ENCODE results near the gene DUSP28.
A peak's percentile ranks its signal among the peaks of the same experiment; 100 is the strongest.
"Not testable (repeated sequence)": the region's sequence is repeated elsewhere in the genome, so short reads cannot be mapped to it uniquely, and the experiment has no call there.

Gene DUSP28

GRCh38 chr2:240560084-240560479, at the start of gene DUSP28:
Gene DUSP28 (plus strand): TSS chr2:240560357. CDS start chr2:240560685, 328 bp downstream.
- peak; percentile 74 to 96 for DNase-seq

DNA sequence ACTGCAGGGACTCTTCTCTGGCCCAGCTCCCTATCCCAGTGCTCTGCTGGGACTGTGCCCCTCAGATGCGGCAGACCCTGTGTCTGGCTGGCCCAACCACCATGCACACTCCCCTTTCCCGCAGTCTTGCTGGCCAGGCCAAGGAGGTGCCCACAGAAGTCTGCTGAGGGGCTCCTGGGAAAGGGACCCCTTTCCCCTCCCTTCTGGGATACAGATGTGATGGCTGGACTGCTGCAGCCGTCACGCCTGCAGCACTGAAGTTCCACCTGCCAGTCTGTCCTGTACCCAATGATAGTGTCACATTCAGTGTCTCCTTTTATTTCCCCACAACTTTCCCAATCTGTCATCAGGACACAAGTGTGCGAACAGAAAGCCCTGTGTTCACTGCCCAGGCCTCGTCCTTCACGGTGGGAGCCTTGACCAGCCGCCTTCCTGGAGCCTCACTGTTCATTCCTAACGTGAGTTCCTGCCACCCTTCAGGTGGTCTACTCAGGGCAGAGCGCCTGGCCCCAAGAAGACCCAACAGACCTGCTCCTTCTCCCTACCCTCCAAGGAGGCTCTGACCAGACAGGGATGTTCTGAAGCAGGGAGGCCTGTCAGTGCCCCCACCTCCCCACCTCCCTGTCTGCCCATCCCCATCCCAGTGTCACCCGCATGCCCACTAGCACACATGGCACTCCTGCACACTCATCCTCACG, 49.5 kb upstream of the DUSP28 start:
- DNase-seq: no peak

DNA sequence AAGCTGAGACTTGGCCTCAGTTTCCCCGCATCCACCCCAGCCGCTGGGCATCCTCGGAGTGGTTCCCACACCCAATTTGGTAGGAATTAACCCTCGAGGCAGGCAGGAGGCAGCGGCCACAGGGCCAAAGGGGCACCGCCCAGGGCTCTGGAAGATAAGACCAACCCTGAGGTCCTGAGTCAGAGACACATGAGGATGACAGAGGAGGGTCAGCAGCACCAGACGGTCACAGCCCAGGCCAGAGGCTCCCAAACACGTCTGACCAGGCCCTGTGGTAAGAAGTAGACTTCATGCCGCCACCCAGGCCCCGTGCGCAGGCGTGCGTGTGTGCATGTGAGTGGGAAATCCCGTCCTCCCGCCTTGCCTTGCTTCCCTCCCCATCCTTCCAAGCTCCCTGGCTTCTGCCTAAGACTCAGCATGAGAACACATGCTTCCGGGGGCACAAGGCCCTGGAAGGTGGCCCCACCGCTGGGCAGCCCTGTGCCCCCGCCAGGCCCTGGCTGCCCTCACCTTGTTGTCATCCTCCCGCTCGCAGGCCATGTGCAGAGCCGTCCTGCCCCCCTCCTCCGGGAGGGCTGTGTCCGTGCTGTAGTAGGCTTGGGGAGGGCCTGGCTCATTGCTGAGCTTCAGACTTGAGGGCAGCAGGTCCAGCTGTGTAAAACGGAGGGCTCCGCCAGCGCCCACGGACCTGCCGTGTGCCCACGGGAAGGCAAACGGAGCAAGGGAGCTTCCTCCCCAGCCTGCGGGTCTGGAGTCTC, 48.6 kb upstream of the DUSP28 start:
- DNase-seq: no peak

DNA sequence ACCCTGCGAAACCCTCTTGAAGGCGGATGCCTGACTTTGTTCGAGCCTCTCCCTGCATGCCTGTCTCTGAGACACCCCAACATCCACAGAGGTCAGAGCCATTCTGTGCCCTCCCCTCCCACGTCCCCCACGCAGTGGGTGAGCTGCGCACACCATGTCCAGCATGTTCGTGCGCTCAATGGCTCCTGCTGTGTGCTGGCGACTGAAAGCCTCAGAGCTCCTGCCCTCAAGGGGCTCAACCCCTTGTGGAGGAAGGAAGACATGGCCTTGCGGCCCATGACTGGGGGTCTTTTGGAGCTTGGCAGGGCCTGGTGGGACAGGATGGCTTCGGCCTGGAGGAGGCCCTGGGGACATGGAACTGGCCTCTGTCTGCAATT, 48.1 kb upstream of the DUSP28 start:
- no peak for DNase-seq

DNA sequence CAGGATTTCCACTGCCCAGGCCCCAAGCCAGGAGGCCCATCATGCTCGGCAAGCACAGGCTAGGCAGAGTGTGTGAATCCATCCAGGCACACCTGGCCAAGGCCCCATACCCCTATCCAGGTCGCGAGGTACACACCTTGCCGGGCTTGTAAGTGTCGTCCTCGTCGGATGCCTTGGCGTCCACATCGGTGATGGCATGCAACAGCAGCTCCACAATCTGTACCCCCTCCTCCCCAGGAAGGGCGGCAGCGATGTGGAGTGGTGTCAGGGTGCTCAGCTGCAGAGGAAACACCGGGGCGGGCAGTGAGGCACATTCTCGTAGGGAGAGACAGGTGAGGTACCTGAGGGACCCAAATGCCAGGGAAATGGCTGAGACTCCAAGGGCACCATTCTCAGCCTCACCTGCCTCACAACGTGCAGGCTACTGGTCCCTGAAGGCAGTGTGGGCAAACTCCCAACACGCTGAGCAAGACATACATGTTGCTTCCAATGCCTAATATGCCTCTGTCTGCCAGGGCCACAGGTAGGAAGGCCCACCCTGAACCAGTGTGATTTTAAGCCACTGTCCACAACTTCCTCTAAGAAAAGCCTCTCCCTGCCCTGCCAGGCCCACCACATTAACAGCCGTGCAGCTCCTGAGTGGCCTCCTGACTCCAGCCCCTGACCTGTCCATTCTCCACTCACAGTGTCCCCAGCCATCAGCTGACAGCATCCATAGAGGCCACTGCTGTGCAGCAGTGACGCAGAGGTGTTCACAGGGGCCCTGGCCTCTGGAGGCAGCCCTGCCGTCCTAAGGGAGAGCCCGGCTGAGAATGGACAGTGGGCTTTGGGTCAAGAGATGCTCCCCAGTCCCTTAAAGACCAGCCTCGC, 47.3 kb upstream of the DUSP28 start:
- DNase-seq: no peak

DNA sequence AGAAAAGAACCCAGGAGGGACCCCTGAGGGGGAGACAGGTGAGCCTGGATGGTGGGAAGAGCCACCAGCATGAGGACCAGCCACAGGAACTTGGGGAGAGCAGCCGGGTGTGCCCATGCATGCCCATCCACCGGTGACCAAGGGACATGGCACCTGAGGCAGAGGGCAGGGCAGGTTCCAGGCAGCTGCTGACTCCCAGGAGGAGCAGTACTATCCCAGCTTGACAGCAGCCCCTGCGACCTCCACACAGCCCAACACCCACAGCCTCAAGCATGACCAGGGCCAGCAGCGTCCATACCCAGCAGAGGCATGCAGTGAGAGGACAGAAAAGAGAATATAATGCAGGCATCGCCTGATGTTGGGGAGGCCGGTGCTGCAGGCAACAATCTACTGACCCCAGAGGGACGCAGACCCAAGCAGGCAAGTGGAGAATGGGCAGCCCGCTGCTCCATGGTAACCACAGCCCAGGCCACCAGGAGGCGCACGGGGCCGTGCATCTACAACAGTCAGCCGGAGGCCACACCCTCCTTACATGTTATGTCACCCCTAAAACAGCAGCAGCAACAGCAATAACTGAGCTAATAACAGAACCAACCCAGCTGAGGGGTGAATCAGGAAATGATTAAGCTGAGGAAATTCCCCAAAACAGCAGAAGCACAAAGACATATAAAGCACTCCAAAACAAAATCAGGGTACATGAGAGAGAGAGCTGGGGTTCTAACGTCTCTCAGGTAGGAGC, 46.4 kb upstream of the DUSP28 start:
- peak; percentile 44 to 87 for DNase-seq

- DNase-seq: no peak
Measured at GRCh38 chr2:240514631-240515030, 45.5 kb upstream of the DUSP28 start.

DNA sequence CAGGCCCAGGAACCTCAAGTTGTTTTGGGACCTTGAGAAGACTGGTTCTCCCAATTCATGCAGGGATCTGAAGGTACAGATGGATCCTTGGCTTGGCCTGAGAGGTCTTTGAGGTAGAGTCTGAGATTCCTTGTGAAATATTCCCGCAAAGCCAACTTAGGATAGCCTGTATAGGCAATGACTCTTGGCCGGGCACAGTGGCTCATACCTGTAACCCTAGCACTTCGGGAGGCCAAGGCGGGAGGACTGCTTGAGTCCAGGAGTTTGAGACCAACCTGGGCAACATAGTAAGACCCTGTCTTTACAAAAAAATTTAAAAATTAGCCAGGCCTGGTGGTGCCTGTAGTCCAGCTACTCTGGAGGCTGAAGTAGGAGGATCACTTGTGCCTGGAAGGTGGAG, 42.8 kb upstream of the DUSP28 start:
- DNase-seq: no peak

DNA sequence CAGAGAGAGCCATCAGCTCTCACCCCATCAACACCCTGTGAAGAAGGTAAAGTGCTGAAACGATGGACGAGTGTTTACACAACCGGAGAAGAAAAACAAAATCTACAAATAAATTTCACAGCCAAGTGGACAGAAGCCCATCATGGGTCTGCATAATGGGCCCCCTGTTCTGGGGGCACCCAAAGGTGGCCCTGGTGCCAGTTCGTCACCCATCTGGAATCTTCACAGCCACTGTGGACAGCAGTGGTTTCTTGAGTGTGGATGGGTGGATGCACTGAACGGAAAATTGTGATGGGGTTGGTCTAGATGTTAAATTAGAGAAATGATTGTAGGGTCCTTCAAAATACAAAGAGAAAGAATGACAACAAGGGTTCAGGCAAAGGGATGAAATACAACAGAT, 41.2 kb upstream of the DUSP28 start:
- no peak for DNase-seq

- no peak for DNase-seq
Measured at GRCh38 chr2:240519396-240520129, 40.6 kb upstream of the DUSP28 start.

- no peak for DNase-seq
Measured at GRCh38 chr2:240520130-240520973, 39.8 kb upstream of the DUSP28 start.

GRCh38 chr2:240520974-240521350, 39.2 kb upstream of the DUSP28 start:
- no peak for DNase-seq

DNA sequence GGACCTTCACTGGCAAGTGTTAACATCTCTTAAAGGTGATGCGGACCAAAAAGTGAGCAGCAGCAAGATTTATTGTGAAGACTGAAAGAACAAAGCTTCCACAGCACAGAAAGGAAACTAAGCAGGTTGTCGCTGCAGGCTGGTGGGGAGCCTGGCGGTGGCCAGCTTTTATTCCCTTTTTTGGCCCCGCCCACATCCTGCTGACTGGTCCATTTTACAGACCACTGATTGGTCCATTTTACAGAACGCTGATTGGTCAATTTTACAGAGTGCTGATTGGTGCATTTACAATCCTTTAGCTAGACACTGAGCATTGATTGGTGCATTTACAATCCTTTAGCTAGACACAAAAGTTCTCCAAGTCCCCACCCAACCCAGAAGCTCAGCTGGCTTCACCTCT, 38.3 kb upstream of the DUSP28 start:
- not testable (repeated sequence) for DNase-seq

DNA sequence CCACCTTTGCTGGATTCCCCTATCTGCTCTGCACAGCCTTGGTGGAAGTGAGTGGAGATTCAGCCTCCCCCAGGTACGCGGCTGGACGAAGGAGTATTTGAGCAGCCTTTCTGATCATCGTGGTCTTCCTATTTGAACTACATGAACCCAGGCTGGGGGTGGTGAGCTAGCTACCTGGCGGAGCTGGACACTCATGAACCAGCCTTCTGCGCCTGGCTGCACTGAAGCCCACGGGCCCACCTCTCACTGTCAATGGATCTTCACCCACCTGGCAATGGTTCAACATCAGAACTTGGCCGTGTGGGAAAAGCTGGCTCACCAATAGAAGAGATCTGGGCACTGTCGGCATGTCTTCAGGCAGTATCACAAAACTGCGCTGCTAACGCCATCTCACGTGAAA, 37.8 kb upstream of the DUSP28 start:
- no peak for DNase-seq

DNA sequence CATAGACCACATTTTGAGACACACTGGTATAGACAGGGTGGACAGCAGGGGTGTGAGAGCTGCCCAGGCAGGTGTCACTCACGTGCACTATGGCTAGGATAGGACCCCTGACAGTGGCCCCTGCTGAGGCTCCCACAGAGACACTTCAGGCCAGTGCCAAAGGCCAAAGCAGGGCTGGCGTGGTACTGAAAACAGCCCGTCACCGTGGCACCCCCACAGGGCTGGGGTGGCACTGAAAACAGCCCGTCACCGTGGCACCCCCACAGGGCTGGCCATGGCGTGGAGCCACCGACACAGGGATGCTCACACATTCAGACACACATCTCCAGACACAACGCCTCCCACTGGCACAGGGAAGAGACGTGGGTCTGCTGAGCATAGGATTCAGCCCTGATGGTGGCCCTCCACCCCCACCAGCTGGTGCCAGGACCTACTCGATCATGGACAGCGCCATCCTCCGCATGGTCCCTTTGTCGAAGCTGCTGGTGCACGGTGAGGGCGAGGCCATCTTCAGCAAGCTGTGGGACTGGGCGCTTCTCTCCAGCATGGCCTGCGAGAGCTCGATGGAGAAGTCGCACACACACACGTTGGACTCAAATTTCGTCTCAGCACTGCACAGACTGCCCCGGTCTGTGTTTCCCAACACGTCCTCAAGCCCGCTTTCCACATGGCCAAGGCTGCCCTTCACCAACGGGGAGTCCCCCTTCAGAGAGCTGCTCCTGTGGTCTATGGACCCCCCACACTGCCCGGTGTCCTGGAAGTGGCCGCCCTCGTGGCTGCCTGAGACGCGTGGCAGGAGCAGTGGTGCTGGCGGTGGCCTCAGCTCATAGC, 36.5 kb upstream of the DUSP28 start:
- DNase-seq: no peak

DNA sequence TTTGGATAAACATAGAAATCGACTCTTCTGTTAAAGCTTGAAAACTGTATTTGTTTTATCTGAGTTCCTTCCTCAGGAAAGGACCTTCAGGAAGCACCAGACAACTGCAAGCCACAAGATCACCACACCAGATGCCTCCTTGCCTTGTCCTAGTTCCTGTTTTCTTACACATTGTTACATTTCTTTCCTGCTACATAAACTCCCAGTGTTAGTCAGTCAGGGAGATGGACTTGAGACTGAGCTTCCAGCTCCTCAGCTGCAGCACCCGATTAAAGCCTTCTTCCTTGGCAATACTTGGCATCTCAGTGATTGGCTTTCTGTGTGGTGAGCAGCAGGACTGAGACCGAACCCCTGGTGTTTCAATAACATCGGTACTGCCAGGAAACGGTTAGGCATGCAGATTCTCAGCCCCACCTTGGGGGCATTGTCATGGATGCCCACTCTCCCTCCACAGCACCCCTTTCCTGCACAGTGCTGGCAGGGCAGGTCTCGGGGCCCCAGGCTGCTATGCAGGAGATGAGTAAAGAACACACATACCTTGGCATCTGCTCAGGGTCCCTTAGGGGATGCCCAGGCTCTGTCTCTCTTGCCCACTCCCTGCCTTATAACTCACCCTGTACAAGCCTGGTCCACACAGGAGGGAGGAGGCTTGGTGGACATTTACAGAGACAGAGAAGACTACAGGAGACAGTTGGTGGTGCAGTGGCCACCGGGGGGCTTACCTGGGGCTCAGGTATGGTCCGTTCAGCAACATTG, 35.0 kb upstream of the DUSP28 start:
- DNase-seq: no peak

DNA sequence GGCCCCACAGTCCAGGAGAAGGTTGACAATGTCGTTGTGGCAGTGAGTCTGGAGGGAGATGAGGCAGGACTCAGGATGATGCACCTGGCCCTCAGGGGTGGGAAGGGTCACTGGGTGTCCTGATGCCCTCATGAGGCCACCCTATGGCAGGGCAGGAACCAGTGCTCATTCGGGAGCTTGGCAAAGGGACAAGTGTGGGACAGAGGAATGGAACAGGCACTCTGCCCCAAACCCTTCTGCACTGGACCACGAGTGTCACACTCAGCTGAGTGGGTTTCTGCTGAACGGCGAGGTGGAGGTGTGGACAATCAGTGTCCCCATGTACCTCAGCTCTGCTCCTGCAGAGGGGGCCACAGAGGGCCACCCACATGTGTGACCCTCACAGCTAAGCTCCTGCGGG, 34.4 kb upstream of the DUSP28 start:
- DNase-seq: no peak

DNA sequence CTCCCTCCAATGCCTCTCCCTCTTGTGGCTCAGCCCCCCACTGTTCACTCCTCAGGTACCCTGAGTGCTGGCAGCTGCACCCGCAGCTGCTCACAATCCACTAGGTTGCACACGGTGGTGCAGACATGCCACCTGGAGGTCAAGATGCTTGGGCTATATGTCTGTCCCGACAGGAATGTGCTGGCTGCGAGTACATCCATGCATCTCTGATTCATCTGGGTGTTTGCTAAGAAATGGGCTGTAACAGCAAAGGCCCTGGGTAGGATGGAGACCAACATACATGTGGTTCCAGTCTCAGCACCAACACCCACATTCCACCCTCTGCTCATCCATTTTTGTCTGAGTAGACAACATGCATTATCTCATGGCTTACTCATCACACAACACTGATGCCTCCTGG, 33.6 kb upstream of the DUSP28 start:
- DNase-seq: no peak

DNA sequence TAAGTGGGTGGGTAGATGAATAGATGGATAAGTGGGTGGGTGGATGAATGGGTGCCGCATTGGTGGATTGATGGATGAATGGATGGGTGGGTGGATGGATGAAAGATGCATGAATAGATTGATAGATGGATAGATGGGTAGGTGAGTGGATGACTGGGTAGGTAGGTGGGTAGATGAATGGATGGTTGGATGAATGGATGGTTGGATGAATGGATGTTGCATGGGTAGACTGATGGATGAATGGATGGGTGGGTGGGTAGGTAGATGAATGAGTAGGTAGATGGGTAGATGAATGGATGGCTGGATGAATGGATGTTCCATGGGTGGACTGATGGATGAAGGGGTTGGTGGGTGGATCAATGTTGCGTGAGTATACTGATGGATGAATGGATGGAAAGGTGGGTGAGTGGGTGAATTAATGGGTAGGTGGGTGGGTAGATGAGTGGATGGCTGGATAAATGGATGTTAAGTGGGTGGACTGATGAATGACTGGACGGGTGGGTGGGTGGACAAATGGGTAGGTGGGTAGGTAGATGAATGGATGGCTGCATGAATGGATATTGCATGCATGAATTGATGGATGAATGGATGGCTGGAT, 32.9 kb upstream of the DUSP28 start:
- DNase-seq: no peak

Measured in NCI-H526 (cell line).